ENCODE data around the gene NLK.
"Not testable (repeated sequence)": the region's sequence is repeated elsewhere in the genome, so short reads cannot be mapped to it uniquely, and the experiment has no call there.

NLK gene

GRCh38 chr17:28145348-28145747 is 102.9 kb downstream of the NLK start:
- in situ Hi-C loops (cut with MboI; ENCODE audit: low pct_unique_long_range_greater_than_20kb, low sequenced_read_pairs, unreplicated experiment): no loop called here
- TF ChIP-seq CTCF (IDR thresholded peaks at IDR 0.05; ENCODE audit: extremely low read depth, insufficient read depth, missing control alignments): no peak
- no peak for DNase-seq (ENCODE audit: low spot score)

GRCh38 chr17:28147017-28147416 is 104.5 kb downstream of the NLK start:
- in situ Hi-C loops (cut with MboI; ENCODE audit: low pct_unique_long_range_greater_than_20kb, low sequenced_read_pairs, unreplicated experiment): no loop called here
- DNase-seq (ENCODE audit: low spot score): no peak
- TF ChIP-seq CTCF (IDR thresholded peaks at IDR 0.05; ENCODE audit: extremely low read depth, insufficient read depth, missing control alignments): no peak

GRCh38 chr17:28151001-28151400 is 108.5 kb downstream of the NLK start:
- no peak for DNase-seq (ENCODE audit: low spot score)
- TF ChIP-seq CTCF (IDR thresholded peaks at IDR 0.05; ENCODE audit: extremely low read depth, insufficient read depth, missing control alignments): no peak
- in situ Hi-C loops (cut with MboI; ENCODE audit: low pct_unique_long_range_greater_than_20kb, low sequenced_read_pairs, unreplicated experiment): no loop called here

- DNase-seq (ENCODE audit: low spot score): no peak
- TF ChIP-seq CTCF (IDR thresholded peaks at IDR 0.05; ENCODE audit: extremely low read depth, insufficient read depth, missing control alignments): no peak
- in situ Hi-C loops (cut with MboI; ENCODE audit: low pct_unique_long_range_greater_than_20kb, low sequenced_read_pairs, unreplicated experiment): no loop called here
These were observed 111.7 kb downstream of the NLK start for GRCh38 chr17:28154214-28154613.

GRCh38 chr17:28155405-28155804 is 112.9 kb downstream of the NLK start:
- in situ Hi-C loops (cut with MboI; ENCODE audit: low pct_unique_long_range_greater_than_20kb, low sequenced_read_pairs, unreplicated experiment); DNase-seq (ENCODE audit: low spot score): not testable (repeated sequence)

- TF ChIP-seq CTCF (IDR thresholded peaks at IDR 0.05; ENCODE audit: extremely low read depth, insufficient read depth, missing control alignments): no peak
- no peak for DNase-seq (ENCODE audit: low spot score)
- in situ Hi-C loops (cut with MboI; ENCODE audit: low pct_unique_long_range_greater_than_20kb, low sequenced_read_pairs, unreplicated experiment): no loop called here
These were observed 116.5 kb downstream of the NLK start for GRCh38 chr17:28159004-28159403.

GRCh38 chr17:28159924-28160323 is 117.4 kb downstream of the NLK start:
- in situ Hi-C loops (cut with MboI; ENCODE audit: low pct_unique_long_range_greater_than_20kb, low sequenced_read_pairs, unreplicated experiment): no loop called here
- TF ChIP-seq CTCF (IDR thresholded peaks at IDR 0.05; ENCODE audit: extremely low read depth, insufficient read depth, missing control alignments): no peak
- no peak for DNase-seq (ENCODE audit: low spot score)
